ENCODE data around the gene CFTR. TPM values are rescaled to one million over a fixed set of nuclear protein-coding genes. Genes with fewer than 3 reads are reported as not detected.

The CFTR gene
- total RNA-seq, 3 donors from 2014 or later, result 0.05 to 0.16 (median 0.10) TPM

- no peak for DNase-seq
- Mint-ChIP-seq H3K9me3 (no peaks in the 10 kb centered on the region), H3K36me3 (ENCODE audit: insufficient read depth) (no peaks in the 10 kb centered on the region), H3K4me1 (ENCODE audit: low read depth) (no peaks in the 10 kb centered on the region), H3K4me3 (no peak overlapping the region), H3K27me3 (ENCODE audit: low read depth) (peaks cover 2% of the 10 kb centered on the region)
- ATAC-seq, result no peak
Observed at GRCh38 chr7:117664047-117664446, 184.2 kb downstream of the CFTR start.

DNA sequence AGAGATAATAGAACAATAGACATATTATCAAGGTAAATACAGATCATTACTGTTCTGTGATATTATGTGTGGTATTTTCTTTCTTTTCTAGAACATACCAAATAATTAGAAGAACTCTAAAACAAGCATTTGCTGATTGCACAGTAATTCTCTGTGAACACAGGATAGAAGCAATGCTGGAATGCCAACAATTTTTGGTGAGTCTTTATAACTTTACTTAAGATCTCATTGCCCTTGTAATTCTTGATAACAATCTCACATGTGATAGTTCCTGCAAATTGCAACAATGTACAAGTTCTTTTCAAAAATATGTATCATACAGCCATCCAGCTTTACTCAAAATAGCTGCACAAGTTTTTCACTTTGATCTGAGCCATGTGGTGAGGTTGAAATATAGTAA is 185.5 kb downstream of the CFTR start:
- no peak overlapping the region for H3K4me3 Mint-ChIP-seq
- peaks cover 2% of the 10 kb centered on the region for H3K27me3 Mint-ChIP-seq (ENCODE audit: low read depth)
- no peak for ATAC-seq

DNA sequence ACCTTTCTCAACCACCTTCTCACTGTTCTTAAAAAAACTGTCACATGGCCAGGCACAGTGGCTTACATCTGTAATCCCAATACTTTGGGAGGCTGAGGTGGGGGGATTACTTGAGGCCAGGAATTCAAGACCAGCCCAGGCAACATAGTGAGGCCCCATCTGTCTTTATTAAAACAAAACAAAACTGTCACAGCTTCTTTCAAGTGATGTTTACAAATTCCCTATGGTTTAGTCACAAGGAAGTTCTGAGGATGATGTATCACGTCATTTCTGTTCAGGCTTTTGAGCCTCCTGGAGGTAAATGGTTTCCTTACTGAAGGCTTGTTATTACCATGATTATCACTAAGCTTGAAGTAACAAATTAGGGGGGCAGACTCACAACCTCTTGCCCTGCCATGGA is 186.2 kb downstream of the CFTR start:
- Mint-ChIP-seq H3K27me3 (ENCODE audit: low read depth) (peaks cover 2% of the 10 kb centered on the region), H3K4me3 (no peak overlapping the region), H3K4me1 (ENCODE audit: low read depth) (no peaks in the 10 kb centered on the region), H3K9me3 (no peaks in the 10 kb centered on the region), H3K36me3 (ENCODE audit: insufficient read depth) (no peaks in the 10 kb centered on the region)
- DNase-seq (no peak), ATAC-seq (no peak)

More for the DNA sequence above, 185.5 kb downstream of the CFTR start:
- Mint-ChIP-seq H3K4me1 (ENCODE audit: low read depth) (no peaks in the 10 kb centered on the region), H3K36me3 (ENCODE audit: insufficient read depth) (no peaks in the 10 kb centered on the region), H3K9me3 (no peaks in the 10 kb centered on the region)
- DNase-seq, result no peak

DNA sequence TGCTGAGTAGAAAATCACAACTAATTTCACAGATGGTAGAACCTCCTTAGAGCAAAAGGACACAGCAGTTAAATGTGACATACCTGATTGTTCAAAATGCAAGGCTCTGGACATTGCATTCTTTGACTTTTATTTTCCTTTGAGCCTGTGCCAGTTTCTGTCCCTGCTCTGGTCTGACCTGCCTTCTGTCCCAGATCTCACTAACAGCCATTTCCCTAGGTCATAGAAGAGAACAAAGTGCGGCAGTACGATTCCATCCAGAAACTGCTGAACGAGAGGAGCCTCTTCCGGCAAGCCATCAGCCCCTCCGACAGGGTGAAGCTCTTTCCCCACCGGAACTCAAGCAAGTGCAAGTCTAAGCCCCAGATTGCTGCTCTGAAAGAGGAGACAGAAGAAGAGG is 186.9 kb downstream of the CFTR start:
- Mint-ChIP-seq H3K4me1 (ENCODE audit: low read depth) (no peaks in the 10 kb centered on the region), H3K36me3 (ENCODE audit: insufficient read depth) (no peaks in the 10 kb centered on the region), H3K27me3 (ENCODE audit: low read depth) (peaks cover 2% of the 10 kb centered on the region), H3K9me3 (no peaks in the 10 kb centered on the region), H3K4me3 (no peak overlapping the region)
- ATAC-seq, result no peak
- DNase-seq, result no peak

DNA sequence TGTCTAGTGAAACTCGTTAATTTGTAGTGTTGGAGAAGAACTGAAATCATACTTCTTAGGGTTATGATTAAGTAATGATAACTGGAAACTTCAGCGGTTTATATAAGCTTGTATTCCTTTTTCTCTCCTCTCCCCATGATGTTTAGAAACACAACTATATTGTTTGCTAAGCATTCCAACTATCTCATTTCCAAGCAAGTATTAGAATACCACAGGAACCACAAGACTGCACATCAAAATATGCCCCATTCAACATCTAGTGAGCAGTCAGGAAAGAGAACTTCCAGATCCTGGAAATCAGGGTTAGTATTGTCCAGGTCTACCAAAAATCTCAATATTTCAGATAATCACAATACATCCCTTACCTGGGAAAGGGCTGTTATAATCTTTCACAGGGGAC is 187.6 kb downstream of the CFTR start:
- no peaks in the 10 kb centered on the region for H3K36me3 Mint-ChIP-seq (ENCODE audit: insufficient read depth)
- DNase-seq, result no peak
- no peaks in the 10 kb centered on the region for H3K9me3 Mint-ChIP-seq
- no peak for ATAC-seq
- H3K4me3 Mint-ChIP-seq, result no peak overlapping the region
- H3K4me1 Mint-ChIP-seq (ENCODE audit: low read depth), result no peaks in the 10 kb centered on the region
- peaks cover 2% of the 10 kb centered on the region for H3K27me3 Mint-ChIP-seq (ENCODE audit: low read depth)

GRCh38 chr7:117669818-117670217 is 190.0 kb downstream of the CFTR start:
- Mint-ChIP-seq H3K4me1 (ENCODE audit: low read depth) (no peaks in the 10 kb centered on the region), H3K27me3 (ENCODE audit: low read depth) (peaks cover 2% of the 10 kb centered on the region), H3K4me3 (no peak overlapping the region), H3K9me3 (no peaks in the 10 kb centered on the region), H3K36me3 (ENCODE audit: insufficient read depth) (no peaks in the 10 kb centered on the region)
- DNase-seq (no peak), ATAC-seq (no peak)

GRCh38 chr7:117672453-117672852 is 192.6 kb downstream of the CFTR start:
- H3K36me3 Mint-ChIP-seq (ENCODE audit: insufficient read depth), result no peaks in the 10 kb centered on the region
- no peak for DNase-seq
- H3K27me3 Mint-ChIP-seq (ENCODE audit: low read depth), result no peaks in the 10 kb centered on the region
- no peak overlapping the region for H3K4me3 Mint-ChIP-seq
- no peaks in the 10 kb centered on the region for H3K9me3 Mint-ChIP-seq
- no peak for ATAC-seq
- H3K4me1 Mint-ChIP-seq (ENCODE audit: low read depth), result no peaks in the 10 kb centered on the region

GRCh38 chr7:117673367-117673766 is 193.5 kb downstream of the CFTR start:
- Mint-ChIP-seq H3K27me3 (ENCODE audit: low read depth) (no peaks in the 10 kb centered on the region), H3K9me3 (no peaks in the 10 kb centered on the region), H3K4me3 (no peak overlapping the region), H3K4me1 (ENCODE audit: low read depth) (no peaks in the 10 kb centered on the region), H3K36me3 (ENCODE audit: insufficient read depth) (no peaks in the 10 kb centered on the region)
- no peak for DNase-seq
- ATAC-seq, result no peak

GRCh38 chr7:117673839-117674238 is 194.0 kb downstream of the CFTR start:
- Mint-ChIP-seq H3K27me3 (ENCODE audit: low read depth) (no peaks in the 10 kb centered on the region), H3K9me3 (no peaks in the 10 kb centered on the region), H3K4me1 (ENCODE audit: low read depth) (no peaks in the 10 kb centered on the region), H3K4me3 (no peak overlapping the region), H3K36me3 (ENCODE audit: insufficient read depth) (no peaks in the 10 kb centered on the region)
- ATAC-seq (no peak), DNase-seq (no peak)

DNA sequence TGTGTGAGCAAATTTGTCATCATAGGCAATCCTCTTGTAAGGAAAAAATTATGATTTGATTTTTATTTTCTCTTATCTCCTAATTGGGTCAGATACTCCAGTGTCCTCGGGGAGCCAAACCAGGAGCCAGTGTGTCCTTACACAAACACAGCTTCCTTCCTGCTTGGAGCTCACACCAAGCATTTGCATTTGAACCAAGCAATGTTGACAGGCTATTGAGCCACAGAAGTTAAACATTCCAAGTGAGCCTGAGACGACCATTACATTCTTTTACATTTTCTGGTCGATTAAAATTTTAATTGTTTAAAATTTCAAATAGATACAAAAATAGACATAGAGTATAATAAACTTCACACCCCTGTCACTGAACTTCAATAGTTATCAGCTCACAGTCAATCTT is 194.8 kb downstream of the CFTR start:
- Mint-ChIP-seq H3K36me3 (ENCODE audit: insufficient read depth) (no peaks in the 10 kb centered on the region), H3K9me3 (no peaks in the 10 kb centered on the region), H3K4me1 (ENCODE audit: low read depth) (no peaks in the 10 kb centered on the region), H3K4me3 (no peak overlapping the region), H3K27me3 (ENCODE audit: low read depth) (no peaks in the 10 kb centered on the region)
- DNase-seq, result no peak
- ATAC-seq, result no peak

GRCh38 chr7:117675497-117676435 is 195.9 kb downstream of the CFTR start:
- Mint-ChIP-seq H3K4me3 (no peak overlapping the region), H3K4me1 (ENCODE audit: low read depth) (no peaks in the 10 kb centered on the region), H3K36me3 (ENCODE audit: insufficient read depth) (no peaks in the 10 kb centered on the region), H3K9me3 (no peaks in the 10 kb centered on the region), H3K27me3 (ENCODE audit: low read depth) (no peaks in the 10 kb centered on the region)
- ATAC-seq (no peak), DNase-seq (no peak)

- Mint-ChIP-seq H3K4me3 (no peak overlapping the region), H3K4me1 (ENCODE audit: low read depth) (no peaks in the 10 kb centered on the region), H3K9me3 (no peaks in the 10 kb centered on the region), H3K36me3 (ENCODE audit: insufficient read depth) (no peaks in the 10 kb centered on the region), H3K27me3 (ENCODE audit: low read depth) (no peaks in the 10 kb centered on the region)
- DNase-seq, result no peak
- ATAC-seq, result no peak
Observed at GRCh38 chr7:117679120-117679519, 199.3 kb downstream of the CFTR start.

DNA sequence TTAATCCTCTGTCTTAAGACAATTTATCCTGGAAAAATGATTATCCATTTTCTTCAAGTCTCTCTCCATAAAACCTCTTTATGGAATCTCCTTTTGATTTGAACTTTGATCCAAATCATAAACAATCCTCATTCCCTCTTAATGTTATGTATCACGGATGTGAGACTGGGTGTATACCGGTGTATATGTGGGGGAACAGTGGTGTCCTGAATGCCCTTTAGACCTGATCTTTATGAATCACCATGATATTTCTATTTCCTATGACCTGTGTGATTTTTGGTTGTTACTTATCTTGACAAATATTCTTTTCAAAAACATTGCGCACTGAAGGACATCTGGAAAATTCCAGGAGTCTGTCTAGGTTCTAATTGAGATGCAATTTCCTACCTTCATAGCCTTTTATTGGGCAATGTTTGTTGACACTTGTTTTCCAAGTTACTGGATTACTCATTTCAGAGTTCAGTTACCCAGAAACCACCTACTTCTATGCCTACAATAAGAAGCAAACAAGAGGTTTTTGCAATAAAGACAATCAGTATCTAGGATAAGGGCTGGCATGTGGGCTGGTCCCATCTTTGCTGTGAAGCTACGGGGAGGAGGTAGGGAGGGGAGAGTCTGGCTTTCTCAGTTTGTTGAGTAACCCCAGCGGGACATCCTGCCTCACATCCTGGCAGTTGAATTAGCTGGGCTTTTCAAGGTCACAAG is 203.0 kb downstream of the CFTR start:
- no peaks in the 10 kb centered on the region for H3K4me1 Mint-ChIP-seq (ENCODE audit: low read depth)
- DNase-seq (no peak), ATAC-seq (no peak)
- H3K9me3 Mint-ChIP-seq, result no peaks in the 10 kb centered on the region
- H3K36me3 Mint-ChIP-seq (ENCODE audit: insufficient read depth), result no peaks in the 10 kb centered on the region
- no peaks in the 10 kb centered on the region for H3K27me3 Mint-ChIP-seq (ENCODE audit: low read depth)
- no peak overlapping the region for H3K4me3 Mint-ChIP-seq

GRCh38 chr7:117683430-117684175 is 203.8 kb downstream of the CFTR start:
- no peak for ATAC-seq
- H3K9me3 Mint-ChIP-seq, result no peaks in the 10 kb centered on the region
- H3K27me3 Mint-ChIP-seq (ENCODE audit: low read depth), result no peaks in the 10 kb centered on the region

More at GRCh38 chr7:117683430-117684175, 203.8 kb downstream of the CFTR start:
- H3K36me3 Mint-ChIP-seq (ENCODE audit: insufficient read depth), result no peaks in the 10 kb centered on the region
- no peaks in the 10 kb centered on the region for H3K4me1 Mint-ChIP-seq (ENCODE audit: low read depth)
- H3K4me3 Mint-ChIP-seq, result no peak overlapping the region
- no peak for DNase-seq

Measured in activated T-cell treated with anti-CD3 and anti-CD28 coated beads, Interleukin-2, amount 50 U/mL, for 4 hours (primary cell).